Islet precursor cell (in vitro differentiated cells): ENCODE data around the gene SLC4A1AP.

Experiments used
- DNase-seq: peaks from one replicate; pipeline ENCODE4 v3.0.0-alpha.2; 2018

The SLC4A1AP gene

GRCh38 chr2:27721884-27722485 is 58.3 kb downstream of the SLC4A1AP start:
- no peak for DNase-seq

DNA sequence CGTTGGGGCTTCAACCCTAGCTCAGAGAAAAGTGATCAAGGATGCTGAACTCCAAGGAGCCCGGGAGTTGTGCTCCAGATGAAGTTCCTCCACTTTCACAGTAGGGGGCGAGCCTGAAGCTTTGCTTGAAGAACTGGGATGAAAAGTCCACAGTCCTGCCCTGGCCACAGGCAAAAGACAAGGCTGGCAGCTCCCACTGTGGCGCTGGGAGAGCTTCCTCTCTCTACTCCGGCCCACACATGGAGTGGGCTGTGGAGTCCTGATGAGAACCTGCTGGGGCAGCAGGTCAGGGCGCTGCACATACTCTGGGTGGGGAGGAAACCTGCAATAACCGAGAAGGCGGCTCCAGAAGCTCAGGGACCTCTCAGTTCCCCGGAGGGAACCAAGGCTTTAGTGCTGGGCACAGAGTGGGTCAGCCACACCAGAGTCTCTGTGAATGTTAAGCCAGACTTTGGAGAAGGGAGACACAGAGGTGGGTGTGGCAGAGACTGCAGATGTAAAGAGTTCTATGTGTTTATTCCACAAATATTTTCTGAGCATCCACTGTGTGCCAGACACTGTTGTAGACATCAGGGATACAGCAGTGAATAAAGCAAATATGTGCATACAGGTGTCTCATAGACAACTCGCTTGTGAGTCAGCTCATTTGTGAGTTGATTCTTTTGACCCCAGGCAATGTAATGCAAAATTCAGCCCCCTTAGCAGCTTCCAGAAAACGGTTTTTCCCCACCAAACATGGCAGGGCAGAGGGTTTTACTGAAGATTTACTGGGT is 59.9 kb downstream of the SLC4A1AP start:
- DNase-seq, result peak; percentile 90

GRCh38 chr2:27724191-27724590 is 60.5 kb downstream of the SLC4A1AP start:
- DNase-seq, result no peak

GRCh38 chr2:27724905-27725701 is 61.4 kb downstream of the SLC4A1AP start:
- DNase-seq, result no peak

GRCh38 chr2:27727257-27727656 is 63.6 kb downstream of the SLC4A1AP start:
- no peak for DNase-seq

- no peak for DNase-seq
Observed at GRCh38 chr2:27728081-27728858, 64.6 kb downstream of the SLC4A1AP start.

DNA sequence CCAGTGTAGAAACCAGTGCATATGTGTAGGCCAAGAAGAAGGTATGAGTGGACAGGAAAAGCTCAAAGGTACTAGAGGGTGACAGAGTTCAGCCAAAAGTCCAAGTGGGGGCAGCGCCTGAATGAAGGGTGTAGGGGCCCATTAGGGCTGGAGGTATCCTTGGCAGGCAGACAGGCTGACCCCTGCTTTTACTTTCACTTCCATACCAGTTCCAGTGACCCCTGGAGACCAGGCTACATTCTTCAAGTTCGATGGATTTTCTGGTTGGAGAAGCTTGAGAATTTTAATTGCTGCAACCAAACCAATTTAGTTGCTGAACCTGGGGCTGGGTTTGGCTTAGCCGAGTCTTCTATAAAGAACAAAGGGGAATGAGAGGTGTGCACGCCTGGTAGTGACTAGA is 65.5 kb downstream of the SLC4A1AP start:
- DNase-seq, result peak; percentile 66

GRCh38 chr2:27729614-27730013 is 65.9 kb downstream of the SLC4A1AP start:
- DNase-seq, result no peak

- no peak for DNase-seq
Observed at GRCh38 chr2:27730261-27730662, 66.6 kb downstream of the SLC4A1AP start.

DNA sequence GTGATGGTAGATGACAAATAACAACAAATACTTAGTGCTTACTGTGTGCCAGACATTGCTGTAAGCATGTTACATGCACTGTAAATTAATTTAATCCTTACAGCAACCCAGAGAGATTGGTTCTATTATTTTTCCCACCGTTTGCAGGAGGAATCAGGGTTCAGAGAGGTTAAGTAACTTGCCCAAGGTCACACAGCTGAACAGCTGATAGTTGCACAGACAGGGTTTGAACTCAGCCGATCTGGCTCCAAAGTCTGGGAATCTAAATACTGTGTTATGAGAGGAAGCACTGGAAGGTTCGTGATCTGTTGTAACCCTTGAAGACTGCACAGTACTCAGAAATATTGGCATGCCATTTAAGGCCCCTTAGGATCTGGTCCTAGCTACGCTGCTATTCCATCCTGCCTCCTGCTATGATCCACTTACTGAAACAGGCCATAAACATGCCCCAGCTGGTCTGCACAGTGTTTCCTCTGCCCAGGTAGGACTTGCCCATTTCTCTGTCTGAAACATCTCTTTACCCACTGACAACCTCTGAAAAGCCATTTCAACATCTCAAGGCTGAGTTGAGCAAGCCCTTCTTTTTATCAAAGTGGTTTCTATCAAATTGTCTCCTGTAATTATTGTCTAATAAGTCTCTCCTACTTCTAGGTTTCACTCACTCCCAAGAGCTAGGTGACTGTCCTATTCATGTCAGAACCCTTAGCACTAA is 67.4 kb downstream of the SLC4A1AP start:
- no peak for DNase-seq

DNA sequence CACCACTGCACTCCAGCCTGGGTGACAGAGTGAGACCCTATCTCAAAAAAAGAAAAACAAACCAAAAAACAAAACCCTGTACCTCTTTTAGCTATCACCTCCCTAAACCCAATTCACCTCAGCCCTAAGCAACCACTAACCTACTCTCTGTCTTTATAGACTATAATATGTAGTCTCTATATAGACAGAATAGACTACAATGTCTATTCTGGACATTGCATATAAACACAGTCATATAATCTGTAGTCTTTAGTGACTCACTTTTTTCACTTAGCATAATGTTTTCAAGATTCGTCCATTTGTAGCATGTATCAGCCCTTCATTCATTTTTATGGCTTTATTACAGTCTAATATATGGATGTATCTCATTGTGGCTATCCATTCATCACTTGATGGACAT is 70.6 kb downstream of the SLC4A1AP start:
- no peak for DNase-seq

- DNase-seq, result peak; percentile 75
Observed at GRCh38 chr2:27735263-27735904, 71.7 kb downstream of the SLC4A1AP start.

DNA sequence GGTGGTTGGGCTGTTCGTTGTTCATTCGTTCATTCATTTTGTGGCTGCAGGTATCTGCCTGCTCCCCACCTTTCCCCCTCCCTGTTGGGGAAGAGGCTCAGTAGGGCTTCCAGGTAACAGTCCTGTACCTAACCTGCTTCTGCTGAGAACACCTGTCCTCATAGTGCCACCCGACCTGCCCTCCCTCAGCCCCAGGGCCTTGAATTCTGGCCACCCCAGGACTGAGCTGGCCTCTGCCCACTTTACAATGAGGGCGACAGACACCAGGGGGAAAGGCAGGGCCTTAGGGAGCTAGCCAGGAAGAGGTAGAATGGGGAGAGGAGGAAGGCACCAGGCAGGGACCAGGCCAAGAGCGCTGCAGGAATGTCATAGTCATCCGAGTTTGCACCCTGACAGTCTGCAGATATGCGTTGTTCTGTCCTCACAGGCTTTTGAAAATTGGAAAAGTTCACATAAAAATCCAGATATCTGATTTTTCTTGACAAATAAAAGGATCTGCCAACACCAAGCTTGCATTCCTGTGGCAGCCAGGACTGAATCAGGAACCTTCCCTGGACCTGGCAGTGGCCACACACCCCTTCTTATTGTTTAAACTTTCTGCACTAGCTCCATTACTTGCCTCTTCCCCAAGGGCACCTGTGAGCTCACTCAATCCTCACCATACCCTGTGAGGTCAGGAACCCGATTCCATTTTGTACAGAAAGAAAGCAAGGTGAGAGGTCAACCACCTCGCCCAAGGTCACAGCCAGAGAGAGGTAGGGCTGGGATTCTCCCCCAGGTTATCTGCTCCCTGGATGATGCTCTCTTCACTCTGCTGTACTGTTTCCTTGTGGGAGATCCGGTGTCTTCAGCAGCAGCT is 72.6 kb downstream of the SLC4A1AP start:
- DNase-seq, result no peak

DNA sequence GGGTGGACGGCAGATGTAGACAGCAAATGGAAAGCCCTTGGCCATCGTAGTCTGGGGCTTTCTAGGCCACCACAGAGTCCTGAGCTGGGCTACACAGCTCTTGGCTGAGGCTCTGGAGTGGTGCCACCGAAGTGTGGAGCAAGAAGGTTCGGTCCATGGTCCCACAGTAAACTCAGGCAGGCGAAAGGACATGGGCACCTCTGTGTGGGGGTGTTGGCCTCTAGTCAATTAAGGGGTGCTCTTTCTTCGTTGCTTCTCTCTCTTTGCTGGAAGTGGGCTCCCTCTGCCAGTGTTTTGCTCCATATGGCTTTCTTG is 73.2 kb downstream of the SLC4A1AP start:
- DNase-seq, result no peak

DNA sequence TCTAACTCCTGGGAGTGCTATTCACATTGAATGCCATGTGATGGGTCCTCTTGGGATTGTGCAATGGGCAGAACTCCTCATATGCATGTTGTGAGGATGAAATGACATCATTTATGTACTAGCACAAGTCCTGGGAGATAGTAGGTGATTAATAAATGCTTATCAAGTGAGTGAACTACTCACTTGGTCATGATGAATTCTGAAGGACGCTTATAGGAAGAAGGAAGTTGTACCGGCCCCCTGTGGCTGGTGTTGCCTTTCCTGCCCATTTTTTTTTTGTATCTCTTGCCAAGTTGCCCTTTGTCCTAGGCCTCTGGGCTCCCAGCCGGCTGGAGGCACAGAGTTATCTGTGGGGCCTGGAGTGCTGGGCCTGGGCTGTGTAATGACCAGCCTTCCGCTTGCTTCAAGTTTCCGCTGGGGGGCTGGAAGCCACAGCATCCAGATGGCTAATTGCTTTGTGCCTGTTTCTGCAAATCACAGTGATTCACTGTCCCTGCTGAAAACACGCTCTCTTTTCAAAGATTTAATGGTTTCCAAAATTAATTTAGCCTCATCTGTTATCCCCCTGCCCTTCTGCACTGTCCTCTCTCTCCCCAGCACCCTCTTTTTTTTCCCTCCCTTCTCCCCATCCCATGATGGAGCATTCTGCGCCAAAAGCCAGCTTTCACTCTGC is 74.1 kb downstream of the SLC4A1AP start:
- no peak for DNase-seq

- no peak for DNase-seq
Observed at GRCh38 chr2:27738349-27739057, 74.8 kb downstream of the SLC4A1AP start.

- DNase-seq, result no peak
Observed at GRCh38 chr2:27739058-27739373, 75.3 kb downstream of the SLC4A1AP start.

DNA sequence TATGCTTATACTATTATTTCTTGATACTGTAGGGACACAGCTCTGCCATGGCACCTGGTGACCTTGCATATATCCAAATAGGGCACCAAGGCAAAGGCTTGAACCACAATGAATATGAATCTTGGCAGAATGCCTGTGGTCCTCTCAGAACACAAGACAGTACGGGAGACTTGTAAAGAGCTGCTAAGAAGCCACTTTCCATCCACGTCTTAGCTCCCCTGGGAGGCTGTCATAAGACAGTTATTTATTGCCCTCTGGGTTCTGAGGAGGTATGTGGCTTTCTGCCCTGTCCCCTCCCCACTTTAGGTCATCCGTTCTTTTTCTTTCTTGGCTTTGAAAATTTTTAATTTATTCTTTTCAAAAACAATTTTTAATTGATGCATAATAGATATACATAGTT is 78.0 kb downstream of the SLC4A1AP start:
- no peak for DNase-seq

DNA sequence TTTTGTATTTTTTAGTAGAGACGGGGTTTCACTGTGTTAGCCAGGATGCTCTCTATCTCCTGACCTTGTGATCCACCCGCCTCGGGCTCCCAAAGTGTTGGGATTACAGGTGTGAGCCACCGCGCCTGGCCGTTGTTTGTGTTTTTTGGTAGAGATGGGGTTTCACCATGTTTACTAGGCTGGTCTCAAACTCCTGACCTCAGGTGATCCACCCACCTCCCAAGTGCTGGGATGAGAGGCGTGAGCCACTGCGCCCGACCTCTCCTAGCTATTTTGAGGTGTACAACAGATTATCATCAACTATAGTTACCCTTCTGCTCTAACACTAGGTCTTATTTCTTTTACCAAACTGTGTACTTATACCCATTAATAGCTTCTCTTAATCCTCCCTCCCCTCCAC is 78.9 kb downstream of the SLC4A1AP start:
- DNase-seq, result no peak
